Endothelial cell of umbilical vein (primary cell): Measurements from ENCODE around the gene CHRNA7. TPM values are rescaled to one million over a fixed set of nuclear protein-coding genes. Genes with fewer than 3 reads are reported as not detected.

ENCODE experiments used
- BruUV-seq: library from RNA; stranded (reverse); fragments of 400-500 nt; replicated peaks from 2 replicates; lab custom pipeline; 2021; lab: Mats Ljungman, UMichigan
- CTCF ChIA-PET: fragments of 300-600, 350-600 bp; sonication (Branson Sonifier 250); formaldehyde crosslinking; loops from one replicate; lab custom pipeline; 2021; ENCODE audit warnings: antibody characterized with exemption, inconsistent platforms; lab: Charles Lee
- POLR2A ChIA-PET: fragments of 300-600, 350-600 bp; sonication (Branson Sonifier 250); formaldehyde crosslinking; loops from one replicate; lab custom pipeline; 2021; ENCODE audit warnings: antibody characterized with exemption, inconsistent platforms; lab: Charles Lee
- DNase-seq: peaks from one replicate; pipeline ENCODE4 v3.0.0-alpha.2; 2011; ENCODE audit warnings: low read depth, low spot score
- FAIRE-seq: peaks from 2 replicates; lab custom pipeline; 2011; peaks lifted over from hg19 to GRCh38; lab: Jason Lieb, UNC
- H2AFZ ChIP-seq: 2 replicates; pipeline ENCODE4 v1.6.0; 2012; ENCODE audit warnings: low read depth, low read length, control low read depth, inconsistent platforms
- H3K27ac ChIP-seq: 2 replicates; pipeline ENCODE4 v1.5.1; 2011; ENCODE audit warnings: low read depth, mild to moderate bottlenecking, control low read depth, low read length, moderate library complexity; ENCODE audit not compliant: insufficient read depth
- H3K27me3 ChIP-seq, 2 experiments: 2 replicates each; pipeline versions ENCODE4 v1.6.0 to v1.6.1; 2011; ENCODE audit warnings: low read length in 2 of 2, mixed read lengths in 1 of 2; ENCODE audit not compliant: control insufficient read depth in 2 of 2, insufficient read depth in 2 of 2
- H3K36me3 ChIP-seq, 2 experiments: 2 replicates in 1 of 2; 3 replicates in 1 of 2; pipeline ENCODE4 v1.5.1; 2011; ENCODE audit warnings: low read length in 2 of 2, mild to moderate bottlenecking in 1 of 2, moderate library complexity in 1 of 2; ENCODE audit not compliant: control insufficient read depth in 2 of 2, insufficient read depth in 2 of 2; ENCODE audit errors: extremely low read depth in 1 of 2
- H3K4me1 ChIP-seq: 3 replicates; pipeline ENCODE4 v1.5.1; 2011; ENCODE audit warnings: mild to moderate bottlenecking, low read length; ENCODE audit not compliant: control insufficient read depth, insufficient read depth; ENCODE audit errors: extremely low read depth
- H3K4me2 ChIP-seq: 2 replicates; pipeline ENCODE4 v1.6.1; 2011; ENCODE audit warnings: low read length, control low read depth, mixed read lengths; ENCODE audit not compliant: insufficient read depth
- H3K4me3 ChIP-seq, 3 experiments: fragments of 200-600 bp in 1 of 3; sonication (generic), shearing (Covaris generic) in 1 of 3; replicated peaks in 1 of 3; 2 replicates each; pipeline ENCODE4 v1.5.1; 2011 to 2016; ENCODE audit warnings: control low read depth in 3 of 3, low read length in 3 of 3, mild to moderate bottlenecking in 2 of 3, inconsistent platforms in 1 of 3, low read depth in 1 of 3, moderate library complexity in 1 of 3; ENCODE audit not compliant: insufficient read depth in 1 of 3
- H3K79me2 ChIP-seq: 2 replicates; pipeline ENCODE4 v1.6.0; 2012; ENCODE audit warnings: low read length, inconsistent platforms; ENCODE audit not compliant: control insufficient read depth, insufficient read depth
- H3K9ac ChIP-seq: replicated peaks from 2 replicates; pipeline ENCODE3; 2011; ENCODE audit warnings: low read length, control low read depth; ENCODE audit not compliant: insufficient read depth; ENCODE audit errors: extremely low read depth
- H3K9me1 ChIP-seq: replicated peaks from 3 replicates; pipeline ENCODE4 v1.6.0; 2011; ENCODE audit warnings: mild to moderate bottlenecking, low read length; ENCODE audit not compliant: control insufficient read depth, insufficient read depth; ENCODE audit errors: extremely low read depth
- H3K9me3 ChIP-seq: replicated peaks from 2 replicates; pipeline ENCODE4 v1.5.1; 2012; ENCODE audit warnings: low read length, inconsistent platforms; ENCODE audit not compliant: control insufficient read depth, insufficient read depth
- H4K20me1 ChIP-seq: replicated peaks from 2 replicates; pipeline ENCODE3; 2011; ENCODE audit warnings: mild to moderate bottlenecking, low read length; ENCODE audit not compliant: control insufficient read depth, insufficient read depth; ENCODE audit errors: extremely low read depth
- CTCF ChIP-seq, 2 donors: IDR thresholded peaks; 1 replicate in 1 of 2; 2 replicates in 1 of 2; pipeline ENCODE4 v1.5.1; 2011; ENCODE audit warnings: low read length in 2 of 2, mild to moderate bottlenecking in 2 of 2, moderate library complexity in 2 of 2, control low read depth in 1 of 2, inconsistent platforms in 1 of 2, low read depth in 1 of 2; ENCODE audit not compliant: insufficient read depth in 1 of 2; ENCODE audit errors: extremely low read depth in 1 of 2
- EZH2 ChIP-seq: IDR thresholded peaks from 2 replicates; pipeline ENCODE4 v1.6.1; 2012; ENCODE audit warnings: borderline replicate concordance, low read depth, mild to moderate bottlenecking, moderate library complexity, low read length, inconsistent platforms; ENCODE audit not compliant: severe bottlenecking
- FOS ChIP-seq: IDR thresholded peaks from 2 replicates; pipeline ENCODE4 v1.6.1; 2011; ENCODE audit warnings: mild to moderate bottlenecking, low read length, moderate library complexity, borderline replicate concordance; ENCODE audit not compliant: insufficient read depth
- GATA2 ChIP-seq: IDR thresholded peaks from 2 replicates; pipeline ENCODE4 v1.7.0; 2011; ENCODE audit warnings: low read depth, mild to moderate bottlenecking, moderate library complexity, mixed read lengths, low read length; ENCODE audit not compliant: insufficient read length, insufficient read depth
- JUN ChIP-seq: IDR thresholded peaks from 2 replicates; pipeline ENCODE4 v1.6.1; 2011; ENCODE audit warnings: borderline replicate concordance, low read depth; ENCODE audit not compliant: insufficient read length, insufficient read depth
- MAX ChIP-seq: IDR thresholded peaks from 2 replicates; pipeline ENCODE4 v1.6.1; 2011; ENCODE audit not compliant: insufficient read depth, insufficient read length
- MYC ChIP-seq: IDR thresholded peaks from one replicate; pipeline ENCODE4 v1.6.1; 2011; ENCODE audit warnings: mild to moderate bottlenecking, low read depth, low read length
- POLR2A ChIP-seq: IDR thresholded peaks from 2 replicates; pipeline ENCODE4 v1.6.1; 2012; ENCODE audit warnings: low read depth, mild to moderate bottlenecking, control low read depth, low read length
- POLR2AphosphoS5 ChIP-seq: IDR thresholded peaks from 2 replicates; pipeline ENCODE4 v1.6.1; 2012; ENCODE audit warnings: low read depth, mild to moderate bottlenecking, control low read depth, low read length, moderate library complexity; ENCODE audit not compliant: insufficient read depth
- dilution Hi-C: fragments of 300-500 bp; cut with MboI; formaldehyde crosslinking; loops from one replicate; pipeline ENCODE4 v1.15.0; 2019; ENCODE audit warnings: low sequenced_read_pairs; ENCODE audit not compliant: extremely low pct_ligation_motif_present
- intact Hi-C: fragments of 100-400 bp; cut with micrococcal nuclease; formaldehyde crosslinking; loops from one replicate; pipeline ENCODE4 v1.10.0; 2022
- polyA plus RNA-seq, 4 experiments: library from polyadenylated mRNA; depleted of rRNA in 3 of 4; stranded (reverse) in 3 of 4; unstranded in 1 of 4; fragments of >200 nt; gene quantifications; 2 replicates each; pipeline versions ENCODE4 v1.2.1 to v1.2.3, GENCODE V29; 2011 to 2012; ENCODE audit warnings: missing spikeins in 1 of 4
- total RNA-seq: library from RNA; stranded (reverse); gene quantifications from 2 replicates; pipeline ENCODE4 v1.2.3, GENCODE V29; 2021

Gene CHRNA7
- total and polyA plus RNA-seq, 2 donors (not counting 3 experiments of a cell fraction or from before 2014, with no cell fraction given): 0.70 to 2.6 TPM

GRCh38 chr15:32106401-32107381 is 76.4 kb downstream of the CHRNA7 start:
- FAIRE-seq (no peak), DNase-seq (no peak)
- Histone ChIP-seq H3K9me3 (no peaks in the 10 kb centered on the region), H3K27ac (no peak overlapping the region), H3K4me2 (no peak overlapping the region), H3K4me3 (no peak overlapping the region), H3K9ac (no peak overlapping the region), H2AFZ (no peak overlapping the region), H4K20me1 (no peaks in the 10 kb centered on the region), H3K79me2 (no peaks in the 10 kb centered on the region), H3K36me3 (no peaks in the 10 kb centered on the region), H3K27me3 (no peaks in the 10 kb centered on the region), H3K9me1 (no peaks in the 10 kb centered on the region), H3K4me1 (no peaks in the 10 kb centered on the region)
- dilution Hi-C loops (no loop called here), intact Hi-C loops (no loop called here)
- ChIA-PET POLR2A (no interaction called here), CTCF (interaction anchor here (1.4 kb wide), 1 partner anchor 11 kb away, joined by 3 read pairs; no protein-coding TSS in a partner anchor)
- TF ChIP-seq FOS: no peak
- no peak for TF ChIP-seq JUN
- no peak for TF ChIP-seq MAX
- no peak for TF ChIP-seq POLR2AphosphoS5
- TF ChIP-seq EZH2: no peak
- TF ChIP-seq MYC: no peak
- no peak for TF ChIP-seq CTCF (IDR thresholded peaks at IDR 0.05; ENCODE audit: extremely low read depth in 1 of 2, insufficient read depth in 1 of 2, low read depth in 1 of 2, low read length in 2 of 2)
- no peak for TF ChIP-seq GATA2
- no peak for TF ChIP-seq POLR2A
- BruUV-seq: no TSS peak
